SH-SY5Y (cell line): ENCODE results near the gene PPP1R15B.

Source experiments
- GATA2 ChIP-seq: IDR thresholded peaks from 2 replicates; pipeline ENCODE4 v1.6.1; 2011; ENCODE audit warnings: mild to moderate bottlenecking, low read depth, low read length
- GATA3 ChIP-seq: IDR thresholded peaks from 2 replicates; pipeline ENCODE4 v1.6.1; 2011; ENCODE audit warnings: low read depth, mild to moderate bottlenecking, low read length, moderate library complexity

GRCh38 chr1:204410688-204411450, 748 bp downstream of the PPP1R15B start:
- TF ChIP-seq GATA2 (no peak), GATA3 (no peak)
